Measurements from ENCODE around the gene CENPM. TPM values are rescaled to one million over a fixed set of nuclear protein-coding genes. Genes with fewer than 3 reads are reported as not detected.

Gene CENPM
- total RNA-seq, 2 experiments from 2014 or later, result 7.6 to 8.4 TPM

GRCh38 chr22:41933411-41934177 is 13.4 kb downstream of the CENPM start:
- DNase-seq (no peak), ATAC-seq (ENCODE audit: poor library complexity) (no peak)
- POLR2A ChIA-PET, result no interaction called here
- H3K9me3 ChIP-seq (ENCODE audit: control insufficient read depth in 1 of 2, insufficient read depth in 1 of 2, low read length in 2 of 2), result no peaks in the 10 kb centered on the region
- Mint-ChIP-seq H3K27me3 (no peaks in the 10 kb centered on the region), H3K4me1 (ENCODE audit: low read depth) (peaks cover 1% of the 10 kb centered on the region), H3K4me3 (no peak overlapping the region), H3K36me3 (ENCODE audit: low read depth) (no peaks in the 10 kb centered on the region), H3K9me3 (no peaks in the 10 kb centered on the region), H3K27ac (no peak overlapping the region)
- TF ChIP-seq CTCF (IDR thresholded peaks at IDR 0.05), result no peak
- intact Hi-C loops (cut with DNase I, micrococcal nuclease), result no loop called here
- H3K4me1 ChIP-seq (ENCODE audit: insufficient read depth, low read length), result peaks cover 7% of the 10 kb centered on the region
- H3K27ac ChIP-seq (ENCODE audit: low read depth in 1 of 2, low read length in 2 of 2), result no peak overlapping the region
- H3K27me3 ChIP-seq (ENCODE audit: control insufficient read depth in 1 of 2, insufficient read depth in 2 of 2, low read length in 2 of 2), result no peaks in the 10 kb centered on the region
- H3K4me3 ChIP-seq (ENCODE audit: low read length), result no peak overlapping the region
- CTCF ChIA-PET, result no interaction called here
- H3K36me3 ChIP-seq (ENCODE audit: insufficient read depth, low read length), result no peaks in the 10 kb centered on the region

GRCh38 chr22:41932353-41932752 is 14.6 kb downstream of the CENPM start:
- Mint-ChIP-seq H3K27me3 (no peaks in the 10 kb centered on the region), H3K9me3 (no peaks in the 10 kb centered on the region), H3K27ac (no peak overlapping the region), H3K4me3 (no peak overlapping the region), H3K36me3 (ENCODE audit: low read depth) (no peaks in the 10 kb centered on the region), H3K4me1 (ENCODE audit: low read depth) (peaks cover 7% of the 10 kb centered on the region)
- peaks cover 14% of the 10 kb centered on the region for H3K4me1 ChIP-seq (ENCODE audit: insufficient read depth, low read length)
- no peaks in the 10 kb centered on the region for H3K27me3 ChIP-seq (ENCODE audit: control insufficient read depth in 1 of 2, insufficient read depth in 2 of 2, low read length in 2 of 2)
- CTCF ChIA-PET, result no interaction called here
- no peak overlapping the region for H3K27ac ChIP-seq (ENCODE audit: low read depth in 1 of 2, low read length in 2 of 2)
- POLR2A ChIA-PET, result no interaction called here
- ATAC-seq (ENCODE audit: poor library complexity), result no peak
- intact Hi-C loops (cut with DNase I, micrococcal nuclease), result no loop called here
- no peaks in the 10 kb centered on the region for H3K36me3 ChIP-seq (ENCODE audit: insufficient read depth, low read length)
- no peak overlapping the region for H3K4me3 ChIP-seq (ENCODE audit: low read length)
- no peaks in the 10 kb centered on the region for H3K9me3 ChIP-seq (ENCODE audit: control insufficient read depth in 1 of 2, insufficient read depth in 1 of 2, low read length in 2 of 2)
- no peak for DNase-seq
- TF ChIP-seq CTCF (IDR thresholded peaks at IDR 0.05), result no peak

GRCh38 chr22:41931701-41932269 is 15.2 kb downstream of the CENPM start:
- H3K36me3 ChIP-seq (ENCODE audit: insufficient read depth, low read length), result no peaks in the 10 kb centered on the region
- POLR2A ChIA-PET, result no interaction called here
- H3K4me1 ChIP-seq (ENCODE audit: insufficient read depth, low read length), result peaks cover 19% of the 10 kb centered on the region
- no peaks in the 10 kb centered on the region for H3K9me3 ChIP-seq (ENCODE audit: control insufficient read depth in 1 of 2, insufficient read depth in 1 of 2, low read length in 2 of 2)
- DNase-seq, result no peak
- no peaks in the 10 kb centered on the region for H3K9me3 Mint-ChIP-seq
- no peaks in the 10 kb centered on the region for H3K27me3 Mint-ChIP-seq
- no peak for TF ChIP-seq CTCF (IDR thresholded peaks at IDR 0.05)
- peaks cover 7% of the 10 kb centered on the region for H3K4me1 Mint-ChIP-seq (ENCODE audit: low read depth)
- CTCF ChIA-PET, result no interaction called here
- no peak overlapping the region for H3K27ac ChIP-seq (ENCODE audit: low read depth in 1 of 2, low read length in 2 of 2)
- no peak overlapping the region for H3K27ac Mint-ChIP-seq
- intact Hi-C loops (cut with DNase I, micrococcal nuclease), result no loop called here
- no peaks in the 10 kb centered on the region for H3K27me3 ChIP-seq (ENCODE audit: control insufficient read depth in 1 of 2, insufficient read depth in 2 of 2, low read length in 2 of 2)
- H3K4me3 Mint-ChIP-seq, result no peak overlapping the region
- no peak for ATAC-seq (ENCODE audit: poor library complexity)
- no peaks in the 10 kb centered on the region for H3K36me3 Mint-ChIP-seq (ENCODE audit: low read depth)
- H3K4me3 ChIP-seq (ENCODE audit: low read length), result no peak overlapping the region

Data from CD4-positive, alpha-beta T cell (primary cell).